CD14-positive monocyte (primary cell): ENCODE data around the gene HPSE2. TPM values are rescaled to one million over a fixed set of nuclear protein-coding genes. Genes with fewer than 3 reads are reported as not detected.

ENCODE experiments used
- DNase-seq, 3 donors: peaks; one replicate each; pipeline ENCODE4 v3.0.0-alpha.2; 2011 to 2022
- H2AFZ ChIP-seq: 2 replicates; pipeline ENCODE4 v1.6.0; 2012; ENCODE audit warnings: mild to moderate bottlenecking, low read depth, low read length, inconsistent platforms; ENCODE audit not compliant: insufficient read depth, poor library complexity, severe bottlenecking
- H3K27ac ChIP-seq, 2 donors: 1 replicate in 1 of 2; 2 replicates in 1 of 2; pipeline ENCODE4 v1.5.1; 2012 to 2013; ENCODE audit warnings: low read length in 2 of 2, control low read depth in 1 of 2, inconsistent platforms in 1 of 2, low read depth in 1 of 2, mild to moderate bottlenecking in 1 of 2
- H3K27me3 ChIP-seq, 2 donors: one replicate each; pipeline versions ENCODE4 v1.6.0 to v1.6.1; 2011 to 2013; ENCODE audit warnings: low read length in 2 of 2; ENCODE audit not compliant: control insufficient read depth in 2 of 2, insufficient read depth in 2 of 2
- H3K36me3 ChIP-seq, 2 donors: replicated peaks in 1 of 2; 1 replicate in 1 of 2; 2 replicates in 1 of 2; pipeline versions ENCODE4 v1.5.1 to v1.6.1; 2012 to 2013; ENCODE audit warnings: low read length in 2 of 2, control low read depth in 1 of 2, inconsistent platforms in 1 of 2, mild to moderate bottlenecking in 1 of 2; ENCODE audit not compliant: insufficient read depth in 2 of 2, control insufficient read depth in 1 of 2
- H3K4me1 ChIP-seq, 2 donors: 1 replicate in 1 of 2; 2 replicates in 1 of 2; pipeline versions ENCODE4 v1.5.1 to v1.6.1; 2012 to 2013; ENCODE audit warnings: low read length in 2 of 2, control low read depth in 1 of 2, inconsistent platforms in 1 of 2, mild to moderate bottlenecking in 1 of 2, moderate library complexity in 1 of 2; ENCODE audit not compliant: insufficient read depth in 2 of 2, control insufficient read depth in 1 of 2
- H3K4me2 ChIP-seq: replicated peaks from 2 replicates; pipeline ENCODE3; 2012; ENCODE audit warnings: low read length, moderate library complexity, mild to moderate bottlenecking; ENCODE audit not compliant: poor library complexity, severe bottlenecking; ENCODE audit errors: extremely low read depth
- H3K4me3 ChIP-seq, 3 experiments: fragments of 200-600 bp in 1 of 3; sonication (generic) in 1 of 3; replicated peaks in 1 of 3; 1 replicate in 2 of 3; 2 replicates in 1 of 3; pipeline ENCODE4 v1.5.1; 2011 to 2013; ENCODE audit warnings: low read length in 3 of 3, mild to moderate bottlenecking in 3 of 3, control low read depth in 2 of 3, low read depth in 2 of 3, inconsistent platforms in 1 of 3, moderate library complexity in 1 of 3
- H3K79me2 ChIP-seq: 2 replicates; pipeline ENCODE4 v1.6.0; 2012; ENCODE audit warnings: mild to moderate bottlenecking, control low read depth, inconsistent platforms, low read length, moderate library complexity; ENCODE audit not compliant: insufficient read depth
- H3K9ac ChIP-seq: 2 replicates; pipeline ENCODE4 v1.6.0; 2017; ENCODE audit warnings: low read length, mild to moderate bottlenecking; ENCODE audit not compliant: insufficient read depth, poor library complexity, severe bottlenecking
- H3K9me3 ChIP-seq, 2 donors: replicated peaks in 1 of 2; 1 replicate in 1 of 2; 2 replicates in 1 of 2; pipeline versions ENCODE4 v1.5.1 to v1.6.1; 2012 to 2013; ENCODE audit warnings: low read length in 2 of 2, control low read depth in 1 of 2; ENCODE audit not compliant: control insufficient read depth in 1 of 2, insufficient read depth in 1 of 2
- H4K20me1 ChIP-seq: 2 replicates; pipeline ENCODE4 v1.6.0; 2012; ENCODE audit warnings: mild to moderate bottlenecking, low read length, control low read depth, moderate library complexity; ENCODE audit not compliant: insufficient read depth
- H3K27ac Mint-ChIP-seq, 7 donors: one replicate each; pipeline ENCODE4 v1.8.0; 2020; ENCODE audit warnings: mild to moderate bottlenecking in 7 of 7, mixed read lengths in 7 of 7, moderate library complexity in 6 of 7, inconsistent platforms in 2 of 7
- H3K27me3 Mint-ChIP-seq, 3 donors: one replicate each; pipeline ENCODE4 v1.8.0; 2021 to 2022; ENCODE audit warnings: low read depth in 3 of 3, mild to moderate bottlenecking in 3 of 3, mixed read lengths in 3 of 3, moderate library complexity in 3 of 3, inconsistent platforms in 1 of 3
- H3K36me3 Mint-ChIP-seq, 2 donors: one replicate each; pipeline ENCODE4 v1.8.0; 2020; ENCODE audit warnings: mixed read lengths in 2 of 2, inconsistent platforms in 1 of 2, mild to moderate bottlenecking in 1 of 2
- H3K4me1 Mint-ChIP-seq: one replicate; pipeline ENCODE4 v1.8.0; 2020; ENCODE audit warnings: mild to moderate bottlenecking, mixed read lengths
- H3K4me3 Mint-ChIP-seq, 2 donors: one replicate each; pipeline ENCODE4 v1.8.0; 2020; ENCODE audit warnings: mild to moderate bottlenecking in 2 of 2, mixed read lengths in 2 of 2, moderate library complexity in 1 of 2
- H3K9me3 Mint-ChIP-seq, 7 donors: one replicate each; pipeline ENCODE4 v1.8.0; 2020 to 2022; ENCODE audit warnings: mixed read lengths in 7 of 7, mild to moderate bottlenecking in 6 of 7, moderate library complexity in 6 of 7, inconsistent platforms in 2 of 7
- CTCF ChIP-seq: fragments of 200-600 bp; IDR thresholded peaks from one replicate; pipeline ENCODE4 v1.8.0; 2022; ENCODE audit warnings: antibody characterized with exemption, mild to moderate bottlenecking
- WGBS: methylation state at CpG from one replicate; pipeline ENCODE4 v1.1.5; 2013; ENCODE audit warnings: missing lambda C conversion rate; ENCODE audit not compliant: insufficient coverage; 5-methylcytosine and 5-hydroxymethylcytosine counted together
- intact Hi-C, 2 donors: fragments of 100-400 bp; cut with micrococcal nuclease; formaldehyde crosslinking; loops; one replicate each; pipeline versions ENCODE4 v1.15.0 to v1.15.1; 2023
- polyA plus RNA-seq, 3 donors: library from polyadenylated mRNA; depleted of rRNA in 1 of 3; unstranded in 2 of 3; stranded (reverse) in 1 of 3; fragments of 300-500 nt in 2 of 3; fragments of >200 nt in 1 of 3; fragmentation: Illumina TruSeq in 2 of 3; gene quantifications; 1 replicate in 2 of 3; 2 replicates in 1 of 3; pipeline ENCODE4 v1.2.3, GENCODE V29; 2012 to 2021

Gene HPSE2
- polyA plus RNA-seq, 3 donors: not detected

- 100% methylated on average over 4 of the region's 6 CpGs for WGBS
- no peak for DNase-seq
- Histone ChIP-seq H4K20me1 (no peaks in the 10 kb centered on the region), H3K79me2 (no peaks in the 10 kb centered on the region), H3K27ac (no peak overlapping the region), H3K4me3 (no peak overlapping the region), H2AFZ (no peak overlapping the region), H3K27me3 (no peaks in the 10 kb centered on the region), H3K4me2 (no peak overlapping the region), H3K36me3 (no peaks in the 10 kb centered on the region), H3K9ac (no peak overlapping the region), H3K9me3 (peaks cover 14 to 23% of the 10 kb centered on the region in 2 donors), H3K4me1 (no peaks in the 10 kb centered on the region)
- intact Hi-C loops: no loop called here
- Mint-ChIP-seq H3K4me1 (no peaks in the 10 kb centered on the region), H3K27me3 (peaks cover 1 to 8% (median 6%) of the 10 kb centered on the region in 3 donors), H3K4me3 (no peak overlapping the region), H3K27ac (no peak overlapping the region), H3K36me3 (no peaks in the 10 kb centered on the region), H3K9me3 (peaks cover 10 to 30% (median 26%) of the 10 kb centered on the region in 7 donors)
- TF ChIP-seq CTCF: no peak
These were observed 636.5 kb downstream of the HPSE2 start for GRCh38 chr10:98599032-98599610.

GRCh38 chr10:98596404-98596803 is 639.2 kb downstream of the HPSE2 start:
- no CpG with 5 or more reads among the region's 2 CpGs for WGBS
- H3K27me3 Mint-ChIP-seq: peaks cover 1 to 4% (median 2%) of the 10 kb centered on the region in 3 donors
- intact Hi-C loops: no loop called here

More at GRCh38 chr10:98596404-98596803, 639.2 kb downstream of the HPSE2 start:
- DNase-seq: no peak
- Histone ChIP-seq H3K27me3 (peaks cover 0 to 2% of the 10 kb centered on the region in 2 donors), H3K9me3 (peaks cover 14 to 23% of the 10 kb centered on the region in 2 donors), H3K79me2 (no peaks in the 10 kb centered on the region), H3K9ac (no peak overlapping the region), H3K4me2 (no peak overlapping the region), H3K36me3 (no peaks in the 10 kb centered on the region), H2AFZ (no peak overlapping the region), H3K27ac (no peak overlapping the region), H3K4me1 (no peaks in the 10 kb centered on the region), H4K20me1 (no peaks in the 10 kb centered on the region), H3K4me3 (no peak overlapping the region)
- TF ChIP-seq CTCF: no peak
- Mint-ChIP-seq H3K9me3 (peaks cover 10 to 30% (median 26%) of the 10 kb centered on the region in 7 donors), H3K27ac (no peak overlapping the region), H3K4me1 (no peaks in the 10 kb centered on the region), H3K4me3 (no peak overlapping the region), H3K36me3 (no peaks in the 10 kb centered on the region)
